Gastrocnemius medialis (tissue), 4 donors: ENCODE measurements around the gene PRKCH.

Source experiments
- CTCF ChIP-seq, 5 experiments: fragments of 450-650 bp in 3 of 5; fragments of 200-600 bp in 2 of 5; sonication (generic) in 2 of 5; IDR thresholded peaks in 4 of 5; conservative IDR thresholded peaks in 1 of 5; 1 replicate in 4 of 5; 2 replicates in 1 of 5; pipeline ENCODE4 v1.5.1; 2016 to 2019; ENCODE audit warnings: antibody characterized with exemption in 5 of 5, mild to moderate bottlenecking in 3 of 5, moderate library complexity in 3 of 5
- POLR2A ChIP-seq, 2 donors: fragments of 450-650 bp; IDR thresholded peaks; one replicate each; pipeline ENCODE4 v1.6.1; 2017; ENCODE audit warnings: antibody characterized with exemption in 2 of 2, mild to moderate bottlenecking in 2 of 2, moderate library complexity in 2 of 2

GRCh38 chr14:61308198-61308597, 13.2 kb upstream of the PRKCH start:
- no peak for TF ChIP-seq CTCF (IDR thresholded peaks at IDR 0.05 in 4 of 5, conservative IDR thresholded peaks at IDR 0.05 in 1 of 5)
- TF ChIP-seq POLR2A (IDR thresholded peaks at IDR 0.05) = no peak
